Transverse colon (tissue), 4 donors: ENCODE data around the gene GPR68.

Source experiments
- CTCF ChIP-seq, 5 experiments: fragments of 200-600 bp in 3 of 5; fragments of 450-650 bp in 2 of 5; sonication (generic) in 3 of 5; IDR thresholded peaks; 1 replicate in 2 of 5; 2 replicates in 3 of 5; pipeline ENCODE4 v1.5.1; 2016 to 2017; ENCODE audit warnings: antibody characterized with exemption in 5 of 5, inconsistent platforms in 3 of 5, mild to moderate bottlenecking in 2 of 5, moderate library complexity in 1 of 5
- POLR2A ChIP-seq: fragments of 450-650 bp; IDR thresholded peaks from one replicate; pipeline ENCODE4 v1.6.1; 2016; ENCODE audit warnings: antibody characterized with exemption, mild to moderate bottlenecking, moderate library complexity
- POLR2AphosphoS5 ChIP-seq, 3 donors: sonication (generic); formaldehyde crosslinking; IDR thresholded peaks; one replicate each; pipeline ENCODE4 v1.6.1; 2016; ENCODE audit warnings: antibody characterized with exemption in 3 of 3

GRCh38 chr14:91190853-91191252, 53.7 kb downstream of the GPR68 start:
- TF ChIP-seq CTCF (IDR thresholded peaks at IDR 0.05) (no peak), POLR2AphosphoS5 (IDR thresholded peaks at IDR 0.05) (no peak), POLR2A (no peak)
